HG03575 (cell line): ENCODE data around the gene TMEM40.

Experiments used
- ATAC-seq: cut with Tn5 transposase; IDR thresholded peaks from one replicate; pipeline ENCODE4 v1.9.1; 2021; ENCODE audit not compliant: unreplicated experiment, insufficient number of reproducible peaks, low FRiP score; ENCODE audit errors: extremely low read depth

TMEM40 gene

GRCh38 chr3:12753275-12754028, 5.6 kb downstream of the TMEM40 start:
- ATAC-seq: no peak

- ATAC-seq: no peak
These were observed 6.2 kb downstream of the TMEM40 start for GRCh38 chr3:12752809-12753208.

GRCh38 chr3:12752102-12752501, 7.0 kb downstream of the TMEM40 start:
- ATAC-seq: no peak

GRCh38 chr3:12751571-12751970, 7.5 kb downstream of the TMEM40 start:
- no peak for ATAC-seq

DNA sequence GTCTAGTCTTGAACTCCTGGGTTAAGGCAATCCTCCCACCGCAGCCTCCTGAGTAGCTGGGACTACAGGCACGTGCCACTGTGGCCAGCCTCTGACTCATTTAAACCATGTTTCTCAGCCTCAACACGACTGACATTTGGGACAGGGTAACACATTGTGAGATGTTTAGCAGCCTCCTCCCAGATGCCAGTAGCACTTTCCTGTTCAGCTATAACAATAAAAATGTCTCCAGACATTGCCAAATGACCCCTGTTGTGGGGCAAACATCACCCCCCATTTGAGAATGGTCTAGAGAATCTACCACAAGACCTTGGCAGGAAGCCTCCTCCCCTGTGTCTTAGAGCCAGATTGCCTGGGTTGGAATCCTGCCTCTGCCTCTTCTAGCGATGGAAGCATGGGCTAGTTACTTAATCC, 8.4 kb downstream of the TMEM40 start:
- ATAC-seq: no peak

GRCh38 chr3:12750223-12750622, 8.8 kb downstream of the TMEM40 start:
- ATAC-seq: no peak

DNA sequence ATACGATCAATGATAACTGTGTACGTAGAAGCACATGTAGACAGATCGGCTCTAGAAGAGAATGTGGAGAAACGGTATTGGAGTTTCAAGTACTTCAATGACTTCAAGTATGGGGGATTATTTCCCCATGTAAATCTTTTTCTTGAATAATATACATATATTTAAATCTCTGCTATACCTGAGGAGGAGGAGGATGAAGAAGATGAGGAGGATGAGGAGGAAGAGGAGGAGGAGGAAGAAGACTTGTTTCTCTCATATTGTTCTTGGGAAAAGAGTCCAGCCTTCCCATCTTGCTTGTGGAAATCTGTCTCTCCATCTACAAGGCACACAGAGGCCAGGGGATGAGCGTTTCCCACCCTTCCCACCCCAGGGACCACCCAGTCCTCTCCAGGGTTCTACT, 10.6 kb downstream of the TMEM40 start:
- ATAC-seq: no peak

DNA sequence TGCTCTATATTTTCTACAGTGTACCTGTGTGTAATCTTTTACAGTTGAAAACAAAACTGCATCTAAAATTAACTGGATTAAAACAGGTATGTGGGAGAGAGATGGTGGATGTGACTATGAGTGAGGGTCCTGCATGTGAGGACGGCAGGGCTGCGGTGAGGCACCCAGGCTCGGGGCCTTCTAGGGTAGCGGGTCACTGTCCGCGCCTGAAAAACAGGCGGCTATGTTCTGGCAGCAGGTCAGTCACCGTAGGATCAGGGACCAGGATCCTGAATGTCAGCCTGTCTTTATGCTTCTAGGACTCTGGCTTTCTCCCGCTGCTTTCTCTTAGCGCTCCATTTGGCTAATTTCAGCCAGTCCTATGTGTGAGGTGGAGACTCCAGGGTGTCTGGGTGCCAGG, 12.6 kb downstream of the TMEM40 start:
- no peak for ATAC-seq

DNA sequence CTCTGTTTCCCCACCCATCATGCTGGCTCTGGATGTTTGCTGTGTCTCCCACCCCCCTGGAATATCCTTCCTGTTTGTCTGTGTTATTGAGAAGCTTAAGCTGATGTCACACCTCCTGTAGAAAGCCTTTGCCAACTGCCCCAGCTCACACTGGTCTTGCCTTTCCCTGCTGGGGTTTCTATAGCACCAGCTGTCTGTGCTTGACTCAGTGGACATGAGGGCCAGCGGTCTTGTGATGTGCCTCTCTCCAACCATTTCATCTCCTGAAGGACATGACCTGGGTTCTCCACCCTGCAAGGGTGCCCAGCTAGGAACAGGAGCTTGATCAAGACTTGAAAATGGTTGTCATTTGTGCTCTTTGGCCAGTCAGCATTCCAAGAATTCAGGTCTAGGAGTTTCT, 14.7 kb downstream of the TMEM40 start:
- no peak for ATAC-seq

- no peak for ATAC-seq
These were observed 15.5 kb downstream of the TMEM40 start for GRCh38 chr3:12743583-12743982.

DNA sequence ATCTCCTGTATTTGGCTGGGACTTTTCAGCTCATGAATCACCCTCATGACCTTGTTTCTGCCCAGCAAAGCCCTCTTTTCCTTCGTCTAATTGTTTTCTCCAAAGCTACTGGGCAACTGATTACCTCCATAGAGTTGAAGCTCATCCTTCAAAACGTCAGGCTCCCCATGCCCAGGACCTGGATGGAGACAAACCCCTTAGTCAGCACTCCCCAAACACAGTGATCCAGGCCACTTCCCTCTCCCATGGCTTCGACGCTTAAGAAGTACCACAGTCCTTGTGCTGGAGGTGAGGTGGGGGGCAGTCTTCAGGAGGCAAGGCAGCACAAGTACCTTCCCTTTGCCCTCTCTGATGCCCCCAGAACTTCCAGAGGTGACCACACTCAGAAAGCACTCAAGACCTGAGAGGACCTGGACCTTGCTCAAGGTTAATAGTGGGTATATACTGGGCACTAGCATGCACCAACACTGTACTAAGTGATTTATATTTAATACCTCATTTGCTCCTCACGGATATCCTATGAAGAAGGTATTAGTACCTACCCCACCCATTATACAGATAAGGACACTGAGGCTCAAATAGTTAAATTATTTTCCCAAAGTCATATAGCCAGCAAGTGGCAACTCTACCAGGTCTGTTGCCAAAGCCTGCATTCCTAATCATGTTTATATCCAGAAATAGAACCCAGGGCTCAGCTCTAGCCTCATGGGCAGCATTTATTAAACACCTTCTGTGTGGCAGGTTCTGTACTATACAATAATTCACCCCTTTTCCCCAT, 16.5 kb downstream of the TMEM40 start:
- no peak for ATAC-seq

- no peak for ATAC-seq
These were observed 17.9 kb downstream of the TMEM40 start for GRCh38 chr3:12741209-12741608.

GRCh38 chr3:12737833-12738232, 21.2 kb downstream of the TMEM40 start:
- ATAC-seq: no peak

DNA sequence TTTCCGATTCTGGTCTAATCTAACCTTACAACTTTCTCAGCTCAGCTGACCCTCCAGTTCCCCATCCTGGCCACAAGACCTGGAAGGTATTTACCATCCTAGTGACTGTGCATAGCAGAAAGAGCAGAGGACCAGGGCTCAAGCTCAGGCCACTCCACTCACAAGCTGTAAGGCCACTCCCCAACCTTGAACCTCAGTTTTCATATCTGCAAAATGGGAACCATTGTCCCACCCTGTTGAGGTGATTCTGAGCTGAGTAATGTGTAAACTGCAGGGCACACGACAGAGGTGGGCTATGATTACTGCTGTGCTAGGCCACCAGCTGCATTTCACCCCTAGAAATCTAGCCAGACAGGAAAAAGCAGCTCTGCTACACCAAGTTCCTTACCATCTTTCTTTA, 21.7 kb downstream of the TMEM40 start:
- no peak for ATAC-seq

- ATAC-seq: no peak
These were observed 24.1 kb downstream of the TMEM40 start for GRCh38 chr3:12734960-12735359.

DNA sequence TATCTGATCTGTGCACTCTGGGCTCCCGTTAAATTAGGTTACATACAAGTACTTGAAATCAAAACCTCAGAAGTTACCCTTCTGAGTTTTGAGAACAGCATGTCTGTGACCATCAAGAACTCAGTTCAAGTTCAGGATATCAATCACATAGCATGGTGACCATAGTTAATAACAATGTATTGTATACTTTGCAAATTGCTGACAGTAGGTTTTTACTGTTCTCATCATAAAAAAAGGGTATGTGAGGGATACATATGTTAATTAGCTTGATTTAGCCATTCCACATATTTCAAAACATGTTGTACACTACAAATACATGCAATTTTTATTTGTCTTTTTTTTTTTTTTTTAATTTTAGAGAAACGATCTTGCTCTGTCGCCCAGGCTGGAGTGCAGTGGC, 25.5 kb downstream of the TMEM40 start:
- ATAC-seq: no peak

DNA sequence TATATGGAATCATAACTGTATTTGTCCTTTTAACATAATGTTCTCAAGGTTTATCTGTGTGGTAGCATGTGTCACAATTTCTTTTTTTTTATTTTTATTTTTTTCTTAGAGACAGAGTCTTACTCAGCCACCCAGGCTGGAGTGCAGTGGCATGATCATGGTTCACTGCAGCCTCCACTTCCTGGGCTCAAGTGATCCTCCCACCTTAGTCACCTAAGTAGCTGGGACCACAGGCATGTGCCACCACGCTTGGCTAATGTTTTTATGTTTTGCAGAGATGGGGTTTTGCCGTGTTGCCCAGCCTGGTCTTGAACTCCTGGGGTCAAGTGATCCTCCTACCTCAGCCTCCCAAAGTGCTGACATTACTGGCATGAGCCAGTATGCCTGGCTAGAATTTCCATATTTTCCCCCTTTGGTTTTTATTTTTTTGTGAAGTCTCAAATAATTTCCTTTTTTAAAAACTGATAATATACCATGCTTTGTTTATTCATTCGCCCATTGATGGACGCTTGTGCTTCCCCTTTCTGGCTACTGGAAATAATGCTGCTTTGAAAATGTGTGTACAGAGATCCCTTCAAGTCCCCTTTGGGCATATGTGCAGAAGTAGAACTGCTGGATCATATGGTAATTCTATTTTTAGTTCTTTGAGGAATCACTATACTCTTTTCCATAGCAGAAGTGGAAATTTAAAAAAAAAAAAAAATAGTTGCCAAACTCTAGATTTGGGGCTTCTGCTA, 28.4 kb downstream of the TMEM40 start:
- ATAC-seq: no peak

DNA sequence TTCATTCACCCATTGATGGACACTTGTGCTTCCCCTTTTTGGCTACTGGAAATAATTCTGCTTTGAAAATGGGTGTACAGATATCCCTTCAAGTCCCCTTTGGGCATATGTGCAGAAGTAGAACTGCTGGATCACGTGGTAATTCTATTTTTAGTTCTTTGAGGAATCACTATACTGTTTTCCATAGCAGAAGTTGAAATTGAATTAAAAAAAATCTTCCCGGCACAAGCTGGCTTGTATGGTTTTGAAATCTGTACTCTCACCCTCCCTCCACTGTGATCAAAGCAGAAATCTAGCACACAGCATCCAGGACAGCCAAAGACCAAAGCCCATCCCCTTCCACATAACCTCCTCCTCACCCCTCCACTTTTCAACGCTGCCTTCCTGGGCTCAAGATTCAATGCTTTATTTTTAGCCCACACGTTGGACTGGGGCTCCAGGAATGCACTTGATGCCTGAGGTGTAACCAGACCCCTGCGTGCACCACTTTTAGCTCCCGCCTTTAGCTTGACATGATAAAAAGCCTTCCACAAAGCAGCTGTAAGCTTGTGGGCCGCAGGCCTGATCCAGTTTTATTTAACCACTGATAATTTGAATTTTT, 29.9 kb downstream of the TMEM40 start:
- no peak for ATAC-seq

GRCh38 chr3:12727937-12728336, 31.1 kb downstream of the TMEM40 start:
- no peak for ATAC-seq
